HG02884 (cell line): ENCODE results near the gene NCK2.

ENCODE experiments used
- ATAC-seq: cut with Tn5 transposase; IDR thresholded peaks from one replicate; pipeline ENCODE4 v1.9.1; 2021; ENCODE audit warnings: mild to moderate bottlenecking, moderate library complexity; ENCODE audit not compliant: unreplicated experiment

The NCK2 gene

DNA sequence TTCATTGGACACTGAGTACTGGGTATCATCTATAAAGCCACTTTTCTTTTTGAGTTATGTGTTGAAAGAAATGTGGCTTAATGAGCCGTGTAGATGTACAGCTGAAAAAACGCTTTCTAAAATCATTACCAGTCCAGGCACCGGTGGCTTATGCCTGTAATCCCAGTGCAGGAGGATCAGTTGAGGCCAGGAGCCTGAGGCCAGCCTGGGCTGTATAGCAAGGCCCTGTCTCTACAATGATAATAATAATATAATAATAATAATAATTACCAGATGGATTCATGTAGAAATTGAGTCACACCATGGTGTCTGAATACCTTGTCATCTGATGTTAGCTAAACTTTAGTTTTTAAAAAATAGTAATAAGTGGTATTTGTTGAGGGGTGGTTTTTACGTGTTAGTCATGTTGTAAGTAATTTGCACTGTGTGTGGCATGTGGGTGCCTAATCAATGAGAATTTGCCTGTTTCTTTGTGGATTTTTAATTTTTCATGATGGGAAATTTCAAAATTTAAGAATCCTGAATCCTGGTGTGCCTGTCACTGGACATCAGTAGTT, 30.1 kb downstream of the NCK2 start:
- no peak for ATAC-seq

DNA sequence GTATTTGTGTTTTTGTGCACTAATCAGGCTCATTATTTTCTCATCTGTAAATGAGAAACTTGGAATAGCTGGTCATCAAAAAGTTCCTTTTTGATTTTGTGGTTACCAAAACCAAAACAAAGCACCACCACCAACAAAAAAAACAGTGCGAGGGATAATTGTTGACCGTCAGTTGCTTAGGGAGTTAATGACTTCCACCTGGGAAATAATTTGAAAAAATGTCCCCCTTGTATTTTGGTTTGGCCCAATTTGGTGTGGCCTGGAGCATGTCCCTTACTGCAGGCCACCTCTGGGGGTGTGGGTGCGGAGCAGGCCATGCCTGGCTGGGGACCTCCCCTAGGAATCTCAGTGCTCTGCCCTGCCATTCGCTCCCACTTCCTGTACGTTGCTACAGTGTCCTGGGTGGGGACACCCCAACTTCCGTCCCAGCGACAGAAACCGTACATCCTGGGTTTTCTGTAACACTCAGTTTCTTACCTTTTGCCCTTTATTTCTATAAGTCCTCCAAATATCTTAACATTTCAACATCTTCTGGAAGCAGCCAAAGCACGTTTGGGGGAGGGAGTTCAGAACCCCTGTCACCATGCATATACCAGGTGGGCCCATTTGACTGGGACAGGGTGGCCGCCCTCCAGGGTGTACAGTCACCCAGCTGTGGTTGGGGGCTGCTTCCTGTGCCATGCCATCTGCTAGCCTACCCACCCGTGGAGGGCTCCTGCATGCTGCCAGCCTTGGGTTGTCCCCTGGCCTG, 31.3 kb downstream of the NCK2 start:
- ATAC-seq = no peak

DNA sequence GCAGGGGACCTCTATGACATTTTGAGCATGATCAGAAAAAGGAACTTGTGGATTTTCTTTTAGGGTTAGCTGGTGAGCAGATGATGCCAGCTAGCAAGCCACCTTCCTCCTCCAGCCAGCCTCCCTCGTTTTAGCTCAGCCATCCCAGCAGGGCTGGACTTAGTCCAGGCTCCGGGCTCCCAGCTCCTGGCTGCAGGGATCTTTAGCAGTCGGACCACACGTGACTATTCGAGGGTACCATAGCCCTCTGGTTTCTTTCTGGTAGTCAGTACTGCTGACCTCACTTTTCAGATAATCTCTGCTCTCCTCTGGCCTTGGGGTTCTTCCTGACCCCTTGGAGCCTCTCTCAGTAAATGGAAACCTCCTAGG, 31.8 kb downstream of the NCK2 start:
- no peak for ATAC-seq

DNA sequence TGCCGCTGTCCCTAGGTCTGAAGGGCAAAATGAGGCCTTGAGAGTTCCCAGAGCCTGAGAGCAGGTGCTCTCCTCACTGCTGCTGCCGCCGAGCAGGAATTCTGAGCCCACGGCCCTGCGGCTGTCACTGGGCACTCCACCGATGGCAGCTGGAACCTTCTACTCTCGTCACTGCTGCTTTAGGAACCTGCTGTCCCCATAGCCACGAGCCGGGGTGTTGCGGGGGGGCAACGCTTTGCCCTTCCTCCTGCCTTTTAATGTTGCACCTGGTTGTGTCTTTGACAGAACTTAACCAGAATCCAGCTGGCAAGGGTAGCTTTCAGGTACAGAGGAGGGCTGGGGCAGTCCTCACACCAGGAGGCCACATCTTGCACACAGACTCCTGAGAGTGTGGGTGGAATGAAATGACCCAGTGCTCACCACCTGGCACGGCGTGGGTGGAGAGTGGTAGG, 32.3 kb downstream of the NCK2 start:
- ATAC-seq = no peak

DNA sequence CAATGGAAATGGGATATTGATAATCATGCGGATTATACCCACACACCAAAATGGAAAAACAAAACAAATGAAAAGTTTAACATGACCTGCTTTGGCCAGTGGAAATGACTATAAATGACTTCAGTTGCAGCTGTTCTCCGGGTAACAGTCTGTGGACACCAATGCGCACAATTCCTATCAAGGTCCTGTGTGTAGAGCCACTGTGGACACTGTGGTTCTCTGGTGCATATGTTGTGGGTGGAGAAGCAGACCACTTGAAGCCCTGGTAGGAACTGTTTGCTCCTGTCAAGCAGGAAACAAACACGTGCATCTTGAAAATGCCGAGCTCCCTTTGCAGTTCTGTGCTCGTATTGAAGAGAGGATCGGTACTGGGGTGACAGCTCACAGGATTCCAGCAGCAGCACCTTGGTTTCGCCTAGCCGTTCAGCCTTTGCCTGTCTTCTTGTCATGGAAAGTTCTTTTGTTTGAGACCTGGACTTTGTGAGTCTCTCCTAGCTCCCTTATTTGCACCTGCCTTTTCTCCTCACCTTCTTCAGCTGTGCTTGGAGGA, 32.9 kb downstream of the NCK2 start:
- no peak for ATAC-seq

DNA sequence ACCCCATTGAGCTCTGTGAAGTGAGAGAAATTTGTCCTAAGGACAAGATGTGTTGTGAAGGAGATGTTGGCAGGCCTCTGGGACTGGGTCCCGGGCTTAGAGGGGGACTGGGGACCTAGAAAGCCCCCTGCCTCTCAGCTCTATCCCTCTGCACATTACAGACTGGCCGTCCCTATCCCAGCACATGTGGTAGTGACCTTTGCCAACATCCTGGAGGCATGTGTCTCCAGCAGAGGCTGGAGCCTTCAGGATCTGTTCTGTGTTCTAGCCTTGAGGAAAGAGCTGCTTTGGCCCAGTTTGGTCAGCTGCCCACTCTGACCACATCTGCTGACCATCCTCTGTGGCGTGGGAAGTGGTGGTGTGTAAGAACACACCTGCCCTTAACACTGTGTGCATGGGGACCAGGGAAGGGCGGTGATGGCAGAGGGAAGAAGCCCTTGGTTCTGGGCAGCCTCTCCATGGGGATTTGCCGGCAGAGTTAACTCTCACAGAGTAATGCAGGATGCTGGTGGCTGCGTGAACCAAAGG, 33.4 kb downstream of the NCK2 start:
- ATAC-seq = no peak

DNA sequence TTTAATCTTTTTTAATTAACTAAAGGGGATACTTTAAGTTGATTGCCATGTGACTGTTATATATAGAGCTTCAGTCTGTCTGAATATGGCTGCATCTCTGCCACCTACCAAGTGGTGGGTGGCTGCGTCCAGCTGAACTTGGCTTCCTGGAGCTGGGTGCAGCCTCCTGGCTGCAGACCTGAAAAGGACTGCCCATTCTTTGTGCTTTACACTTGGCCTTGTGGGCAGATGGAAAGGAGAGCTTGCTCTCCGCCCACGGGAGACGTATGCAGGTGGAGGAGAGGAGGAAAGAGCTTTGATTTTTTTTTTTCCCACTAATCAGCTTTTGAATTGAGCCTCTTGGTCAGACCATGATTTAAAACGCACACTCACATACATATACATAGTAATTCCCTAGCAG, 34.7 kb downstream of the NCK2 start:
- no peak for ATAC-seq

DNA sequence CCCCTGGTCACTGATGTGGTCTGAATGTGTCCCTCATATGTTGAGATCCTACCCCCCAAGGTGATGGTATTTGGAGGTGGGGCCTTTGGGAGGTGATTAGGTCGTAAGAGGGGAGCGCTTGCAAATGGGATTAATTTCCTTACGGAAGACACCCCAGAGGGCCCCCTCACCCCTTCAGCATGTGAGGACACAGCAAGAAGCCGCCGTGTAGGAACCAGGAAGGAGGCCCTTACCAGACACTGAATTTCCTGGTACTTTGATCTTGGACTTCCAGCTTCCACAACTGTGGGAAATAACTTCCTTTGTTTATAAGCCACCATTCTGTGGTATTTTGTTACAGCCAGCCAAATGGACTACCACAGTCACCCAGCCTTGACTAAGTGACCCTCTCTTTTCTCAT, 35.9 kb downstream of the NCK2 start:
- no peak for ATAC-seq

DNA sequence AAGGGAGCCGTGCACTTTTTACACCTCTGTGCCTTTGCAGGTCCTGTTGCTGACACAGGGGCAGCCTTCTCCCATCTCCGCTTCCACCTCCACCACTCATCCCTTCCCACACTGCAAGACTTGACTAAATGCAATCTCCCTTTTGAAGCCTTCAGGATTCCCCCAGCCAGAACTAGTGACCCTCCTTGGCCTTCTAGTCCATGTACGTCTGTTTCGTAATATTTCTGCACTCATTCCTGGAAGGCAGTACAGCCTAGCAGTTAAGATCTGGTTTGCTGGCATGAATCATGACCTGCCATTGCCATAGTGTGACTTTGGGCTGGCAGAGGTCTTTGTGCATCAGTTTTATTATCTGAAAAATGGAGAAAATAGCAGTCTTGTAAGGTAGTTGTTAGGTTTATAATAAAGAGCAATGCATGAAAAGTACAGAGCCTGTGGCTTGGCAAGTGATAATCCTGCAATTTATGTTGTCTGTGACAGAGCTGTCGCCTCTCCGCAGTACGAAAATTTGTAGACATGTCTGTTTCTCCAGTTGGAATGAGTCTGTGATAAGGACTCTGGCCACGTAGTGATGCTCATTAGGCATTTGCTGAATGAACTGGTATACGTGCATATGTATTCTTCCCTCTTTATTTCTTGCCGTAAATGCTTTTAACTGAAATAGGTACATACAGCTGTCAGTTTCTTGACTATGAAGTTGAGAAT, 36.7 kb downstream of the NCK2 start:
- no peak for ATAC-seq

DNA sequence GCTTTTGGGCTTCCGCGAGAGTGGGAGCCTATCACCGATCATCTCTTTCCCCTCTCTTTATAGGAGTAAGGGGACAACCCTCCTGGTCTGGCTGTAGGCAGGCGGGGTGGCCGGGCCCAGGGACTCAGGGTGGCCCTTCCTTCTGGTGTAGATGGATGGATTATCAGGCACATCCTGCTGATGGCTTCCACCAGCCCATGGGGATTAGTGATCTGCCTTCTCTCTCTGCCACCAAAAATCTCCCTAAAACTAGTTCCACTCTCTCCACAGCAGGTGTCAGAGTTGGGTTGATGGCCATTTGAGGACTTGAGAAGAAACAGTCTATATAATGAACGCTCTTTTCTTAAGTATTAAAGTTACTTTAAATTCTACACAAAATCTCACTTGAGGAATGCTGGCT, 37.4 kb downstream of the NCK2 start:
- ATAC-seq = no peak

DNA sequence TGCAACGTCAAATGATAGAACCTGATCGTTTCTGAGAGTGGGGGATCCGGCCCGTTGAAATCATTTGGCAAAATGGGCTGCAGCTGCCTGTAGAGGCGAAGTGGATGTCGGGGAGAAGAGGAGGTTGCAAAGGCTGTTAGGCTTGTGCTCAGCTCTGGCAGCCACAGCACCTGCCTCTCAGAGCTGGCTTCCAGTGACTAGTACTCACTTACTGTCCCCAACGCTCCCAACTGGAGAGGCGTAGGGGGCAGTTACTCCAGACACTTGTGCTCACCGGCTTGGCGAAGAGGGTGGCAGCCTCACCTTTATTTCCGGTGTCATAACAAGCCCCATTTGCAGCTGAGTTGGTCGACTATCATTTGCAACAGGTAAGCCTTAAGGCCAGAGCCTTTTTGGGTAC, 37.9 kb downstream of the NCK2 start:
- ATAC-seq = no peak

DNA sequence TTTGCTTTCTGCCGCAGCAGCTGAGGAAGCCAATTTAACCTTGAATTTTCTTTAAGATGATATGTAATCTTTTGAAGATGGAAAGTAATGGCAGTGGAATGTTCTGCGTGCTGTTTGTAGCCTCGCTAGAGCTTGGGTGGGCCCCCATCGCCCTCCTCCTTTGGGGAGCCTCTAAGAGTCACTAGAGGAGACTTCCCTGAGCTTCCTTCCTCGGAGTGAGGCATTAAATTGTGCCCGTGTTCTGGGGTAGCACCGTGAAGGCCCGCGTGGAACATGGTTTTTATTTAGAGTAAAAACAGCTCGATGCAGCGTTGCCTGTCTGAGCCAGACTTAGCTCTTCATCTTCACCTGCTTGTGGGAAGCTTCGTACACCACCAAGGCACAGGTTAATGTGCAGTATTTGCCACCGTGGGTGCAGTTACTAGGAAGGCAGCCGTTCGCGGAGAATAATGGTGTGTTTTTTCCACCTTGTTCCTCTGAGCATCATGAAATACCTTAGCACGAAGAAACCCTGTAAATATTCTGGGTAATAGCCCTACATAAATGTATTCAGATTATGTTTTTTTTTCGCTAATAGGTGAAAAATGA, 38.5 kb downstream of the NCK2 start:
- ATAC-seq = no peak

DNA sequence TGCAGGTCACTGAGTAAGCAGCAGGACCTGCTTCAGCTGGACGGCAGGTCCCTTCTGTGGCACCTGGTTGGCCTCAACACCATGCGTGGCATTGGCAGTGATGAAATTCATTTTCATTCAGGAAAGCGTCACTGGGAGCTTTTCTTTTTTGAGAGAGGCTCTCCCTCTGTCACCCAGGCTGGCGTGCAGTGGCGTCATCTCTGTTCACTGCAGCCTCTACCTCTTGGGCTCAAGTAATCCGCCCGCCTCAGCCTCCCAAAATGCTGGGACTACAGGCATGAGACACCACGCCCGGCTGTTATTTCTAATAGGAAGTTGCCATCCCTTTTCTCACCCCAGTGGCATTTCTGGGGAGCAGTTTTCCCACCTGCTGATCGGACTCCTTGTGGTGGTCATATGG, 39.3 kb downstream of the NCK2 start:
- ATAC-seq = no peak

DNA sequence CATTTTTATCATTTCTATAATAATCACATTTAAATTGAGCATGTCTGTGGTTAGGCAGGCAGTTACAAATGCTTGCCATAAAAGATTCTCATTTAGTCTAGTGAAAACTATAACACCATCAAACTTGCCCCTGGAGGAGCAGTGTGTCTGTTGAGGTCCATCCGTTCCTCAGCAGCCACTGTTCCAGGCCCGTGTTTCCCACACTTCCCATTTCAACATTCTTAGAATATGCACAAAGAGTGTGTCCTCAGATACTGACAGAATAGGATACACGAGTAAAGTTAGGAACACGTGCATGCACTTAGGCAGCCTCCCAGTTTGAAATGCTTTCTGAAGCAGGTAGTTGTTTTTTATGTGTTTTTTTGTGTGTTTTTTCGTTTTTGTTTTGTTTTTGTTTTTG, 39.9 kb downstream of the NCK2 start:
- no peak for ATAC-seq

DNA sequence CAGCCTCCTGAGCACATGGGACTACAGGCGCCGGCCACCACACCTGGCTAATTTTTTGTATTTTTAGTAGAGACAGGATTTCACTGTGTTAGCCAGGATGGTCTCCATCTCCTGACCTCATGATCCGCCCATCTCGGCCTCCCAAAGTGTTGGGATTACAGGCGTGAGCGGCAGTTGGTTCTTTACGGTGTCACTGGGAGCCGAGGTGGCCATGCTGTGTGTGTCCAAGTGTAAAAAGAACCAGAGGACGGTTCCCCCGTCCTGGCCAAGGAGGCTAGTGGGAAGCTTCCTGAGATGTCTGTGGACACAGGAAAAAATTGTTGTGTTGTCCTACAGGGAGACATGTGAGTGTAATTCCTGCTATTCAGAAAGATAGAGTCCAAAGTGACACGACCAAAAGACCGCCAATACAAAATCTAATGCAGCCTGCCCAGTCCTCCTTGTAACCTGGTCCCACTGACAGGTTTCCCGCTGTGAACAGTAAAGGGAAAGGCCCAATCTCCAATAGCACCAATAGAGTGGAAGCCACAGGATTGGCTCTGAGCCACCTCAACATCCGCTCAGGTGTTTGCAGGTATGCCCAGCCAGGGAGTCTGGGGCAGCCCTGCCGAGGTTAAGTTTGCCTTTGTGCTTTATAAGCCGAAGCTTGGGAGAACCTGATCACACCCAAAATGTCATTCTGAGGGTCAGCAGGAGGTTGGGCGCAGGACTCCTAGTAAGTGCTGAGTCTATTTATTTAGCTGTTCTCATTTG, 40.6 kb downstream of the NCK2 start:
- no peak for ATAC-seq

DNA sequence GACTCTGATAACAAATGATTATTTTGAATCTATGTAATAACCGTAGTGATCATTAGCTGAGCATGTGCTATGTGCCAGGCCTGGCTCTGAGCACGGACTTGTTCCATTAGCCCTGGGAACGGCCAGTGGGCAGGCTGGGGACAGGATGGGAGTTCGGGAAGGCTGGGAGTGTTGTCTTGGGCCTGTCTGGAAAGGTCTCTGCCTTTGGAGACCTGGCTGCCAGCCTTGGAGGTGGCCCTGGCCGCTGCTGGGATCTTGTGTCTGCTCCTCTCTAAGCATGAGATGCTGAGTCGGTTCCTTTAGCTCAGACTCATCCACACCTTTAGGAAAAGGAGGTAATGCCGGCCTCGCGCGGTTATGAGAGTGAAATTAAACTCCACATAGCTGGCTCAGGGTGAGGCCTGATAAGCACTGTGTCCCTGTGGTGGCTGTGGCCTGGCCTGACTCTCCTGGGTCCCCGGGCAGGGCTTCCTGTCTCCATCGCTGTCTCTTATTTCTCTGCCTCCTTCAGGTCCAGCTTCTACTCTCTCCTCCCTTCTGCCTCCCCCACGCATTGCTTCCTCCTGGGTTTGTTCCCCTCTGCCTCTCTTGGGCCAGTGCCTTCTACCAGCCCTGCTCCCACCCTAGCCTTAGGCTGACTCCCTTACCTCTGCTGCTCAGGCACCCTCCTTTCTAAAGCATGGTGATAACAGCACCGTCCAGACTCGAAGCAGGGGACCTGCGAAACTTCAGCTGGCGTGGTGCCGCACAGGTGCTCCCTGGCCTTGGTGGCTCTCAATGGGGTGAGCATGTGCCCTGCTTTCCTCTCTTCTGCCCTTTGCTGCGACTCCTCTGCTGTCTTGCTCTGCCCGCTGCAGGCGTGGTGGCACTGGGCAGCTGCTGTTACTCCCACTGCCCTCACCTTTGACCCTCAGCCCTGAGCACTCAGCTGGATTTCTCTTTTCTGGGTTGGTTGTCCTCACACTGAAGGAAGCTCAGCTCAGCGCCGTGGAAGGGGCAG, 41.8 kb downstream of the NCK2 start:
- no peak for ATAC-seq

DNA sequence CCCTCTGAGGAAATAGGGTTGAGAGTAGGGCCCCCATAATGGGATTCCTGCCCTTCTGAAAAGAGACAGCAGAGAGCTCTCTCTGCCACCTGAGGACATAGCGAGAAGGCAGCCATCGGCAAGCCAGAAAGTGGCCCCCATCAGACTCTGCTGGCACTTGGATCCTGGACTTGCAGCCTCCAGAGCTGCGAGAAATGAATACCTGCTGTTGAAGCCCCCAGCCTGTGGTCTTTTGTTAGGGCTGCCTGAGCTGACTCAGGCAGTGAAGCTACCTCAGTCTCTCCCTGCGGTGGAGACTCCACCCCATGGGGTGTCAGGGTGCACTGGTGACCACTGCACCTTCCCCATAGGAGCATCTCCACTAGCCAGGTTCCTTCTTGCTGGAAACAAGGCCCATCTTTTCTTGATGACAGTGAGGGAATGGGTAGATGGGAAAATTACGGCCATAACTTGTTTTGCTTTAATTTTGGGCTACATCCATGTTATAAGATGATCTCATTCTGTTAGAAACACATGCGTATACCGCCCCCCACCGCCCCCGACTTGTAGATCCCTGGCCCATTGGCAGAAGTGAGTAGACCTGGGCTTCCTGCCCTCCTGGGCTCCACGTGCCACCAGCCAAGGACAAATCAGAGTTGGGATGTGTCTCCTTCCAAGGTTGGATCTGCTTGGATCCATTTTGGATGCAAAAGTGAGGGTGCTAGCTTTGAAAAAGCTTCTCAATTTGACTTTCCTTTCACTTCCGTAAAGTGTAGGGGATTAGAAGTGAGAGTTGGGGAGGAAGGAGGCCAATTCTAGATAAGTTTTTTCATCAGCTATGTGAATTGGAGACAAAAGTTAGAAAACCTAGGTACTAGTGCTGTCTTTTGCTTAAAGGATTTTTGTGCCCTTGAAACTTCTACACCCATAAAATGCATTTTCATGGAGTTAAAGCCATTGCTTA, 42.9 kb downstream of the NCK2 start:
- ATAC-seq = no peak

DNA sequence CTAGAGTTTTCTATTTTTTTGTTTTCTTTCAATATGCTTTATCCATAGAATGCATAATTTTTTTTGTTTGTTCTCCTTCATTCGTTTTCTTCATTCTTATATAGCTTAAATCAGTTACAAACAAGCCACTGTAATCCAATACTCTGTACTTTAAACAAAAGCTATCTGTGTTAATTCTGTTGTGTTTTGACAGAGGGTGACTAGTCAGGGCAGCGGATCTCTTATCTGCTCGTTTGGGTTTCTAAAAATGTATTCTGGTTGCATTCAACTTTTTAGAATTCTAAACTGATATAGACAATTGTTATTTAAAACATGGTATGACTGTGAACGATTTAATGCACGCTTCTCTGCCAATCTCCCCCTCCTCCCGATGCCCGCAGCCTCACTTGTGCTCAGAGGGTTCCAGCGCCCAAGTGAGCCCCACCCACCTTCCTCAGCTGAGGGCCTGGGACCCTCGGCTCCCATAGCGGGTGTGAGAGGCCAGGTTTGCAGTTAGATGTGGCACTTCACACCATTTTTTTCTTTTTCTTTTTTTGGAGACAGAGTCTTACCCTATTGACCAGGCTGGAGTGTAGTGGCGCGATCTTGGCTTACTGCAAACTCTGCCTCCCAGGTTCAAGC, 44.1 kb downstream of the NCK2 start:
- ATAC-seq = no peak
